Stomach (tissue), 4 donors: ENCODE data around the gene SNX21.

ENCODE experiments used
- POLR2A ChIP-seq, 4 donors: fragments of 450-650 bp; IDR thresholded peaks; one replicate each; pipeline ENCODE4 v1.6.1; 2016; ENCODE audit warnings: antibody characterized with exemption in 4 of 4, control low read depth in 2 of 4, mild to moderate bottlenecking in 1 of 4, moderate library complexity in 1 of 4
- TF ChIP-seq, protein P1 (sequence below), 7 experiments: fragments of 450-650 bp in 4 of 7; fragments of 200-600 bp in 3 of 7; sonication (generic) in 3 of 7; IDR thresholded peaks; one replicate each; pipeline ENCODE4 v1.5.1; 2016 to 2019; ENCODE audit warnings: antibody characterized with exemption in 7 of 7, control low read depth in 2 of 7, mild to moderate bottlenecking in 1 of 7

GRCh38 chr20:45822857-45823256, 10.7 kb upstream of the SNX21 start:
- TF ChIP-seq, protein P1, sequence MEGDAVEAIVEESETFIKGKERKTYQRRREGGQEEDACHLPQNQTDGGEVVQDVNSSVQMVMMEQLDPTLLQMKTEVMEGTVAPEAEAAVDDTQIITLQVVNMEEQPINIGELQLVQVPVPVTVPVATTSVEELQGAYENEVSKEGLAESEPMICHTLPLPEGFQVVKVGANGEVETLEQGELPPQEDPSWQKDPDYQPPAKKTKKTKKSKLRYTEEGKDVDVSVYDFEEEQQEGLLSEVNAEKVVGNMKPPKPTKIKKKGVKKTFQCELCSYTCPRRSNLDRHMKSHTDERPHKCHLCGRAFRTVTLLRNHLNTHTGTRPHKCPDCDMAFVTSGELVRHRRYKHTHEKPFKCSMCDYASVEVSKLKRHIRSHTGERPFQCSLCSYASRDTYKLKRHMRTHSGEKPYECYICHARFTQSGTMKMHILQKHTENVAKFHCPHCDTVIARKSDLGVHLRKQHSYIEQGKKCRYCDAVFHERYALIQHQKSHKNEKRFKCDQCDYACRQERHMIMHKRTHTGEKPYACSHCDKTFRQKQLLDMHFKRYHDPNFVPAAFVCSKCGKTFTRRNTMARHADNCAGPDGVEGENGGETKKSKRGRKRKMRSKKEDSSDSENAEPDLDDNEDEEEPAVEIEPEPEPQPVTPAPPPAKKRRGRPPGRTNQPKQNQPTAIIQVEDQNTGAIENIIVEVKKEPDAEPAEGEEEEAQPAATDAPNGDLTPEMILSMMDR (IDR thresholded peaks at IDR 0.05) = no peak
- TF ChIP-seq POLR2A (IDR thresholded peaks at IDR 0.05) = no peak
